HepG2 (cell line): ENCODE results near the gene CUL9. TPM values are rescaled to one million over a fixed set of nuclear protein-coding genes. Genes with fewer than 3 reads are reported as not detected.

Experiments used
- CEBPG ChIP-seq: IDR thresholded peaks from 2 replicates; pipeline ENCODE4 v1.6.1; 2016
- HOXA7 ChIP-seq: sonication (generic); formaldehyde crosslinking; IDR thresholded peaks from 2 replicates; pipeline ENCODE4 v1.8.1; 2022; ENCODE audit warnings: mild to moderate bottlenecking, missing genetic modification reagents, moderate library complexity
- NFRKB ChIP-seq: fragments of 450-650 bp; IDR thresholded peaks from 2 replicates; pipeline ENCODE4 v1.6.1; 2017
- NR2C2 ChIP-seq: sonication (generic); formaldehyde crosslinking; IDR thresholded peaks from 2 replicates; pipeline ENCODE4 v1.4.0; 2020; ENCODE audit warnings: missing genetic modification reagents, mild to moderate bottlenecking, moderate library complexity, borderline replicate concordance
- PRMT3 ChIP-seq: sonication (generic); formaldehyde crosslinking; IDR thresholded peaks from 2 replicates; pipeline ENCODE4 v1.8.1; 2022; ENCODE audit warnings: low read depth, mild to moderate bottlenecking, moderate library complexity, missing genetic modification reagents, borderline replicate concordance
- SP4 ChIP-seq: sonication (generic); formaldehyde crosslinking; IDR thresholded peaks from 2 replicates; pipeline ENCODE4 v1.8.1; 2023; ENCODE audit warnings: mild to moderate bottlenecking, missing genetic modification reagents
- SRY ChIP-seq: sonication (generic); formaldehyde crosslinking; IDR thresholded peaks from 2 replicates; pipeline ENCODE4 v1.8.0; 2022; ENCODE audit warnings: mild to moderate bottlenecking, missing genetic modification reagents
- STAT5B ChIP-seq: sonication (generic); formaldehyde crosslinking; IDR thresholded peaks from 2 replicates; pipeline ENCODE4 v1.4.0; 2020; ENCODE audit warnings: missing genetic modification reagents
- ZFP36L1 ChIP-seq: sonication (generic); formaldehyde crosslinking; IDR thresholded peaks from 2 replicates; pipeline ENCODE4 v1.8.0; 2022; ENCODE audit warnings: mild to moderate bottlenecking, missing genetic modification reagents, moderate library complexity
- ZNF143 ChIP-seq: sonication (generic); formaldehyde crosslinking; IDR thresholded peaks from 2 replicates; pipeline ENCODE4 v1.4.0; 2020; ENCODE audit warnings: missing genetic modification reagents
- ZNF260 ChIP-seq: sonication (generic); formaldehyde crosslinking; IDR thresholded peaks from 2 replicates; pipeline ENCODE4 v1.4.0; 2020; ENCODE audit warnings: missing genetic modification reagents, low read depth, mild to moderate bottlenecking, borderline replicate concordance
- polyA plus RNA-seq, 8 experiments: library from polyadenylated mRNA; depleted of rRNA in 3 of 8; stranded (reverse) in 7 of 8; unstranded in 1 of 8; fragments of >200 nt; fragmentation: Illumina TruSeq in 4 of 8; extraction: Trizol in 4 of 8; gene quantifications; 2 replicates each; pipeline versions ENCODE4 v1.2.1 to v1.2.3, GENCODE V29; 2011 to 2016; ENCODE audit warnings: low read depth in 4 of 8, missing spikeins in 1 of 8, mixed read lengths in 1 of 8; ENCODE audit not compliant: insufficient read depth in 1 of 8
- total RNA-seq, 5 experiments: library from RNA; depleted of rRNA; stranded (reverse); fragments of >200 nt; fragmentation: Illumina TruSeq; extraction: Trizol; gene quantifications; 2 replicates each; pipeline ENCODE4 v1.2.3, GENCODE V29; 2016; ENCODE audit warnings: low read depth in 1 of 5
- TF ChIP-seq, protein P1 (sequence below): sonication (generic); formaldehyde crosslinking; IDR thresholded peaks from 2 replicates; pipeline ENCODE4 v1.4.0; 2020; ENCODE audit warnings: missing genetic modification reagents
- TF ChIP-seq, protein P2 (sequence below): sonication (generic); formaldehyde crosslinking; IDR thresholded peaks from 2 replicates; pipeline ENCODE4 v1.8.1; 2023; ENCODE audit warnings: mild to moderate bottlenecking, missing genetic modification reagents, borderline replicate concordance
- TF ChIP-seq, protein P3 (sequence below): sonication (generic); formaldehyde crosslinking; IDR thresholded peaks from 2 replicates; pipeline ENCODE4 v1.4.0; 2020; ENCODE audit warnings: missing genetic modification reagents
- TF ChIP-seq, protein P4 (sequence below): sonication (generic); formaldehyde crosslinking; IDR thresholded peaks from 2 replicates; pipeline ENCODE4 v1.4.0; 2020; ENCODE audit warnings: missing genetic modification reagents
- TF ChIP-seq, protein P5 (sequence below): sonication (generic); formaldehyde crosslinking; IDR thresholded peaks from 2 replicates; pipeline ENCODE4 v1.4.0; 2020; ENCODE audit warnings: mild to moderate bottlenecking, missing genetic modification reagents
- TF ChIP-seq, protein P6 (sequence below): sonication (generic); formaldehyde crosslinking; IDR thresholded peaks from 2 replicates; pipeline ENCODE4 v1.4.0; 2020; ENCODE audit warnings: missing genetic modification reagents, borderline replicate concordance
- TF ChIP-seq, protein P7 (sequence below), 2 experiments: sonication (generic) in 1 of 2; formaldehyde crosslinking in 1 of 2; IDR thresholded peaks; 2 replicates each; pipeline versions ENCODE4 v1.4.0 to v1.6.1; 2016 to 2020; ENCODE audit warnings: borderline replicate concordance in 1 of 2, low read depth in 1 of 2, mild to moderate bottlenecking in 1 of 2, missing genetic modification reagents in 1 of 2

The CUL9 gene
- total and polyA plus RNA-seq, 2 of the 13 experiments (the other 11 are each of a cell fraction or from before 2014, with no cell fraction given), result 11.4 to 13.7 TPM

DNA sequence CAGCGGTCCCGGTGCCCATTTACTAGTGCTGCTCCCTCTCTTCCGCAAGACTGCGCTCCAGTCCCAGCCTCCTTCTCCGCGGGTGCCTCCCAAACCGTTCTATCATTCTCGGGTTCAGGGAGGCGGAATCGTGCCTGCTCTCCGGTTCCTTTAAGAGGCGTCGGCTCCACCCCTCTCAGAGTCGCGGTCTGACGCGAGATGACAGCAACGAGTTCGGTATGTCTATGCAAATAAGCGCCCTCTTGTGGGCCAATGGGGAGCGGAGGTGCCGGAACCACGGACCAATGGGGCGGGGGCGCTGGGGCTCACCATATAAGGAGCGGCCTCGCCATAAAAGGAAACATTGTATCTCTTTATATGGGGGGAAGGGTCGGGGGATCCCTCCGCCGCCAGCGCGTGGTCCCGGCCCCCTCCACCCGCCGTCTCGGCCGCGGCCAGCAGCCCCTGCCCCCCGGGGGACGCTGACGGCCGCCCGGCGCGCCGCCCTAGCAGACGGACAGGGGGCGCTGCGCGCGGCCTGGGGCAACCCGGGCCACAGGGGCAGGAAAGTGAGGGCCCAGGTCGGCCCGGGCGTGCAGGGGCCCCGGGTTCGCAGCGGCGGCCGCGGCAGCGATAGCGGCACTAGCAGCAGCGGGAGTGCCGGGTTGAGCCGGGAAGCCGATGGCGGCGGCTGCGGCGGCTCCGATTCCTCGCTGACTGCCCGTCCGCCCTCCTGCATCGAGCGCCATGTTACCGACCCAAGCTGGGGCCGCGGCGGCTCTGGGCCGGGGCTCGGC, 10.9 kb upstream of the CUL9 start, which contains the start of gene SRF (continued):
- TF ChIP-seq, protein P1, sequence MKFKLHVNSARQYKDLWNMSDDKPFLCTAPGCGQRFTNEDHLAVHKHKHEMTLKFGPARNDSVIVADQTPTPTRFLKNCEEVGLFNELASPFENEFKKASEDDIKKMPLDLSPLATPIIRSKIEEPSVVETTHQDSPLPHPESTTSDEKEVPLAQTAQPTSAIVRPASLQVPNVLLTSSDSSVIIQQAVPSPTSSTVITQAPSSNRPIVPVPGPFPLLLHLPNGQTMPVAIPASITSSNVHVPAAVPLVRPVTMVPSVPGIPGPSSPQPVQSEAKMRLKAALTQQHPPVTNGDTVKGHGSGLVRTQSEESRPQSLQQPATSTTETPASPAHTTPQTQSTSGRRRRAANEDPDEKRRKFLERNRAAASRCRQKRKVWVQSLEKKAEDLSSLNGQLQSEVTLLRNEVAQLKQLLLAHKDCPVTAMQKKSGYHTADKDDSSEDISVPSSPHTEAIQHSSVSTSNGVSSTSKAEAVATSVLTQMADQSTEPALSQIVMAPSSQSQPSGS (CRISPR knock-in tag), result no peak; the same call in 1 of the 2 replicates
- TF ChIP-seq, protein P2, sequence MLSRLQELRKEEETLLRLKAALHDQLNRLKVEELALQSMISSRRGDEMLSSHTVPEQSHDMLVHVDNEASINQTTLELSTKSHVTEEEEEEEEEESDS, result peak; percentile 82; the same call in 1 of the 2 replicates
- TF ChIP-seq ZFP36L1 (CRISPR knock-in tag) (peak; percentile 47; the same call in 1 of the 2 replicates), HOXA7 (CRISPR knock-in tag) (no peak), PRMT3 (CRISPR knock-in tag) (no peak), SRY (CRISPR knock-in tag) (peak; percentile 51; the same call in 1 of the 2 replicates), STAT5B (no peak), ZNF143 (CRISPR knock-in tag) (no peak), SP4 (CRISPR knock-in tag) (peak; percentile 88), NFRKB (no peak), ZNF260 (CRISPR knock-in tag) (no peak), NR2C2 (CRISPR knock-in tag) (0 out of 2 replicates have a peak, but pooled peaks have one; percentile 38), CEBPG (CRISPR knock-in tag) (no peak)
- TF ChIP-seq, protein P3, sequence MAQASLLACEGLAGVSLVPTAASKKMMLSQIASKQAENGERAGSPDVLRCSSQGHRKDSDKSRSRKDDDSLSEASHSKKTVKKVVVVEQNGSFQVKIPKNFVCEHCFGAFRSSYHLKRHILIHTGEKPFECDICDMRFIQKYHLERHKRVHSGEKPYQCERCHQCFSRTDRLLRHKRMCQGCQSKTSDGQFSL (CRISPR knock-in tag), result peak; percentile 64; the same call in 1 of the 2 replicates
- TF ChIP-seq, protein P4, sequence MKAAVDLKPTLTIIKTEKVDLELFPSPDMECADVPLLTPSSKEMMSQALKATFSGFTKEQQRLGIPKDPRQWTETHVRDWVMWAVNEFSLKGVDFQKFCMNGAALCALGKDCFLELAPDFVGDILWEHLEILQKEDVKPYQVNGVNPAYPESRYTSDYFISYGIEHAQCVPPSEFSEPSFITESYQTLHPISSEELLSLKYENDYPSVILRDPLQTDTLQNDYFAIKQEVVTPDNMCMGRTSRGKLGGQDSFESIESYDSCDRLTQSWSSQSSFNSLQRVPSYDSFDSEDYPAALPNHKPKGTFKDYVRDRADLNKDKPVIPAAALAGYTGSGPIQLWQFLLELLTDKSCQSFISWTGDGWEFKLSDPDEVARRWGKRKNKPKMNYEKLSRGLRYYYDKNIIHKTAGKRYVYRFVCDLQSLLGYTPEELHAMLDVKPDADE (CRISPR knock-in tag), result peak; percentile 4; the same call in 1 of the 2 replicates
- TF ChIP-seq, protein P5, sequence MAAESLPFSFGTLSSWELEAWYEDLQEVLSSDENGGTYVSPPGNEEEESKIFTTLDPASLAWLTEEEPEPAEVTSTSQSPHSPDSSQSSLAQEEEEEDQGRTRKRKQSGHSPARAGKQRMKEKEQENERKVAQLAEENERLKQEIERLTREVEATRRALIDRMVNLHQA (CRISPR knock-in tag), result no peak
- TF ChIP-seq, protein P6, sequence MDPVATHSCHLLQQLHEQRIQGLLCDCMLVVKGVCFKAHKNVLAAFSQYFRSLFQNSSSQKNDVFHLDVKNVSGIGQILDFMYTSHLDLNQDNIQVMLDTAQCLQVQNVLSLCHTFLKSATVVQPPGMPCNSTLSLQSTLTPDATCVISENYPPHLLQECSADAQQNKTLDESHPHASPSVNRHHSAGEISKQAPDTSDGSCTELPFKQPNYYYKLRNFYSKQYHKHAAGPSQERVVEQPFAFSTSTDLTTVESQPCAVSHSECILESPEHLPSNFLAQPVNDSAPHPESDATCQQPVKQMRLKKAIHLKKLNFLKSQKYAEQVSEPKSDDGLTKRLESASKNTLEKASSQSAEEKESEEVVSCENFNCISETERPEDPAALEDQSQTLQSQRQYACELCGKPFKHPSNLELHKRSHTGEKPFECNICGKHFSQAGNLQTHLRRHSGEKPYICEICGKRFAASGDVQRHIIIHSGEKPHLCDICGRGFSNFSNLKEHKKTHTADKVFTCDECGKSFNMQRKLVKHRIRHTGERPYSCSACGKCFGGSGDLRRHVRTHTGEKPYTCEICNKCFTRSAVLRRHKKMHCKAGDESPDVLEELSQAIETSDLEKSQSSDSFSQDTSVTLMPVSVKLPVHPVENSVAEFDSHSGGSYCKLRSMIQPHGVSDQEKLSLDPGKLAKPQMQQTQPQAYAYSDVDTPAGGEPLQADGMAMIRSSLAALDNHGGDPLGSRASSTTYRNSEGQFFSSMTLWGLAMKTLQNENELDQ (CRISPR knock-in tag), result no peak
- TF ChIP-seq, protein P7, sequence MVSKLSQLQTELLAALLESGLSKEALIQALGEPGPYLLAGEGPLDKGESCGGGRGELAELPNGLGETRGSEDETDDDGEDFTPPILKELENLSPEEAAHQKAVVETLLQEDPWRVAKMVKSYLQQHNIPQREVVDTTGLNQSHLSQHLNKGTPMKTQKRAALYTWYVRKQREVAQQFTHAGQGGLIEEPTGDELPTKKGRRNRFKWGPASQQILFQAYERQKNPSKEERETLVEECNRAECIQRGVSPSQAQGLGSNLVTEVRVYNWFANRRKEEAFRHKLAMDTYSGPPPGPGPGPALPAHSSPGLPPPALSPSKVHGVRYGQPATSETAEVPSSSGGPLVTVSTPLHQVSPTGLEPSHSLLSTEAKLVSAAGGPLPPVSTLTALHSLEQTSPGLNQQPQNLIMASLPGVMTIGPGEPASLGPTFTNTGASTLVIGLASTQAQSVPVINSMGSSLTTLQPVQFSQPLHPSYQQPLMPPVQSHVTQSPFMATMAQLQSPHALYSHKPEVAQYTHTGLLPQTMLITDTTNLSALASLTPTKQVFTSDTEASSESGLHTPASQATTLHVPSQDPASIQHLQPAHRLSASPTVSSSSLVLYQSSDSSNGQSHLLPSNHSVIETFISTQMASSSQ (IDR thresholded peaks at IDR 0.05; ENCODE audit: low read depth), result no peak
- TF ChIP-seq, protein P7 (CRISPR knock-in tag; IDR thresholded peaks at IDR 0.05; ENCODE audit: borderline replicate concordance), result peak; percentile 37; the same call in 1 of the 2 replicates
